LNCaP clone FGC (cell line): ENCODE results near the gene CISD3.

Experiments used
- DNase-seq: peaks from one replicate; pipeline ENCODE4 v3.0.0-alpha.2; 2011; ENCODE audit warnings: low read depth
- H3K4me3 ChIP-seq: 2 replicates; pipeline ENCODE4 v1.5.1; 2011; ENCODE audit warnings: mild to moderate bottlenecking, low read depth, low read length, control low read depth
- TF ChIP-seq, protein P1 (sequence below): IDR thresholded peaks from 2 replicates; pipeline ENCODE4 v1.5.1; 2012; ENCODE audit warnings: mild to moderate bottlenecking; ENCODE audit not compliant: control insufficient read depth, insufficient read depth; ENCODE audit errors: extremely low read depth

The CISD3 gene

DNA sequence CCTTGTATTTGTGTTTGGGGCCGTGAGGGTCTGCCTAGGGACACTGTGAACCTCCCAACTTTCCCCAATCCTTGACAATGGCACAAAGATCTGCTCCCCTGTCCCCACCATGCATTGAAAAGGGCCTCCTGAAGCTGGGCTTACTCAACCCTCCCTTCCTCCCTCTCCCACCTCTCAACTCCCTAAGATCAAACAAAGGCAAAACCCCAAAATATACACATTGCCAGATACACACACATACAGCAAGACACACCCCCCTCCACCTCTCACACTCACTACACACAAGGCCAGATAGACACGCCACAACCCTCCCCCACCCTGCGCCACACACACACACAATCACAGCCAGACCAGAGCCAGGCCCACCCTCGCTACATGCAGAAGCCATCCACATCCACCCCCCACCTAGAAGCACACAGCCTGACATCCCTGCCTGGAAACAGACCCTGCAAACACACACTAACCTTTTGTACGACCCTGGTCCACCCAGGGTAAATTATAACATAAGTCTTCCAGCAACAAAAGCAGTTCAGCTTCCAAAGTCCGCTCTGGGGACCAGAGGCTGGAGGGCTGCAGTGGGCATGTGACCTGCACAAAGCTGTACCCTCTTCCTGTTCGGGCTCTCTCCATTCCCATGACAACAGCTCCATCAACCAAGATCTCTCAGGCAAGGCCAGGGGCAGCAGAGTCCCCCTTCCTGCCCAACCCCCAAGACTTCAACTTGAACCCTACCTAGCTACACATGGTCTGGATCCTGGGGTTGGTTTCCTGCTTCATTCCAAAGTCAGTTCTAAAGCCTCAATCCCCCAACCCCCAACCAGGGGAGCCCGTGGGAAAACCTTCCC is 16.1 kb downstream of the CISD3 start:
- no peak for DNase-seq
- TF ChIP-seq, protein P1, sequence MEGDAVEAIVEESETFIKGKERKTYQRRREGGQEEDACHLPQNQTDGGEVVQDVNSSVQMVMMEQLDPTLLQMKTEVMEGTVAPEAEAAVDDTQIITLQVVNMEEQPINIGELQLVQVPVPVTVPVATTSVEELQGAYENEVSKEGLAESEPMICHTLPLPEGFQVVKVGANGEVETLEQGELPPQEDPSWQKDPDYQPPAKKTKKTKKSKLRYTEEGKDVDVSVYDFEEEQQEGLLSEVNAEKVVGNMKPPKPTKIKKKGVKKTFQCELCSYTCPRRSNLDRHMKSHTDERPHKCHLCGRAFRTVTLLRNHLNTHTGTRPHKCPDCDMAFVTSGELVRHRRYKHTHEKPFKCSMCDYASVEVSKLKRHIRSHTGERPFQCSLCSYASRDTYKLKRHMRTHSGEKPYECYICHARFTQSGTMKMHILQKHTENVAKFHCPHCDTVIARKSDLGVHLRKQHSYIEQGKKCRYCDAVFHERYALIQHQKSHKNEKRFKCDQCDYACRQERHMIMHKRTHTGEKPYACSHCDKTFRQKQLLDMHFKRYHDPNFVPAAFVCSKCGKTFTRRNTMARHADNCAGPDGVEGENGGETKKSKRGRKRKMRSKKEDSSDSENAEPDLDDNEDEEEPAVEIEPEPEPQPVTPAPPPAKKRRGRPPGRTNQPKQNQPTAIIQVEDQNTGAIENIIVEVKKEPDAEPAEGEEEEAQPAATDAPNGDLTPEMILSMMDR, result no peak
- peak overlapping the region; percentile 99 for H3K4me3 ChIP-seq

- DNase-seq, result no peak
- H3K4me3 ChIP-seq, result peak overlapping the region; percentile 99
- TF ChIP-seq, protein P1, result no peak
These were observed 16.8 kb downstream of the CISD3 start for GRCh38 chr17:38746849-38747462.

- H3K4me3 ChIP-seq, result peak overlapping the region; percentile 99
- TF ChIP-seq, protein P1, result peak; percentile 30; the same call in 1 of the 2 replicates
- no peak for DNase-seq
These were observed 17.5 kb downstream of the CISD3 start for GRCh38 chr17:38747463-38748148.

- TF ChIP-seq, protein P1, result no peak
- DNase-seq, result peak; percentile 74
- peak within 1 kb of the TSS; percentile 99 for H3K4me3 ChIP-seq
These were observed 18.2 kb downstream of the CISD3 start, which contains the start of gene PCGF2 for GRCh38 chr17:38748149-38748891. Gene PCGF2 (minus strand): TSS chr17:38748336. CDS start chr17:38740402, 7,934 bp downstream.

GRCh38 chr17:38748892-38749222 is 18.7 kb downstream of the CISD3 start:
- TF ChIP-seq, protein P1, result no peak
- no peak for DNase-seq
- H3K4me3 ChIP-seq, result peak overlapping the region; percentile 99

- DNase-seq, result peak; percentile 63
- H3K4me3 ChIP-seq, result peak overlapping the region; percentile 99
- TF ChIP-seq, protein P1, result peak; percentile 31; the same call in 1 of the 2 replicates
These were observed 19.3 kb downstream of the CISD3 start for GRCh38 chr17:38749223-38750043.
